MM.1S (cell line): ENCODE results near the gene ROPN1B.

Experiments used
- DNase-seq: peaks from one replicate; pipeline ENCODE4 v3.0.0-alpha.2; 2015
- H2AFZ ChIP-seq: fragments of 300-600 bp; sonication (generic); 2 replicates; pipeline ENCODE4 v1.6.0; 2016; ENCODE audit warnings: antibody characterized with exemption, low read length
- H3F3A ChIP-seq: fragments of 300-600 bp; sonication (generic); 2 replicates; pipeline ENCODE4 v1.6.1; 2016; ENCODE audit warnings: mild to moderate bottlenecking, antibody characterized with exemption, low read length, moderate library complexity, mixed read lengths; ENCODE audit not compliant: insufficient read depth
- H3K27ac ChIP-seq: fragments of 300-600 bp; sonication (generic); 2 replicates; pipeline ENCODE4 v1.5.1; 2016; ENCODE audit warnings: mild to moderate bottlenecking, low read length
- H3K27me3 ChIP-seq: fragments of 300-600 bp; sonication (generic); replicated peaks from 2 replicates; pipeline ENCODE4 v1.6.0; 2016; ENCODE audit warnings: low read length; ENCODE audit not compliant: insufficient read depth
- H3K36me3 ChIP-seq: fragments of 300-600 bp; sonication (generic); replicated peaks from 2 replicates; pipeline ENCODE4 v1.6.1; 2016; ENCODE audit warnings: mild to moderate bottlenecking, low read length, mixed read lengths; ENCODE audit not compliant: insufficient read depth
- H3K4me1 ChIP-seq: fragments of 300-600 bp; sonication (generic); 2 replicates; pipeline ENCODE4 v1.6.1; 2016; ENCODE audit warnings: low read length, mixed read lengths
- H3K4me2 ChIP-seq: fragments of 300-600 bp; sonication (generic); 2 replicates; pipeline ENCODE4 v1.6.0; 2016; ENCODE audit warnings: low read depth, low read length
- H3K4me3 ChIP-seq: fragments of 300-600 bp; sonication (generic); 2 replicates; pipeline ENCODE4 v1.5.1; 2016; ENCODE audit warnings: low read length, mixed read lengths
- H3K79me2 ChIP-seq: fragments of 300-600 bp; sonication (generic); 2 replicates; pipeline ENCODE4 v1.6.1; 2016; ENCODE audit warnings: mixed run types, low read length, mixed read lengths
- H3K9ac ChIP-seq: fragments of 300-600 bp; sonication (generic); 2 replicates; pipeline ENCODE4 v1.6.1; 2016; ENCODE audit warnings: low read length, mixed read lengths
- H3K9me2 ChIP-seq: fragments of 300-600 bp; sonication (generic); replicated peaks from 2 replicates; pipeline ENCODE4 v1.6.1; 2016; ENCODE audit warnings: mild to moderate bottlenecking, low read length, mixed read lengths; ENCODE audit not compliant: insufficient read depth
- H3K9me3 ChIP-seq: fragments of 300-600 bp; sonication (generic); replicated peaks from 2 replicates; pipeline ENCODE4 v1.6.1; 2016; ENCODE audit warnings: mild to moderate bottlenecking, low read length, mixed read lengths; ENCODE audit not compliant: insufficient read depth
- H4K20me1 ChIP-seq: fragments of 300-600 bp; sonication (generic); 2 replicates; pipeline ENCODE4 v1.6.1; 2016; ENCODE audit warnings: mild to moderate bottlenecking, low read length, moderate library complexity, mixed read lengths; ENCODE audit not compliant: insufficient read depth
- EZH2 ChIP-seq: fragments of 300-600 bp; sonication (generic); optimal IDR thresholded peaks from 2 replicates; pipeline ENCODE3; 2017; ENCODE audit warnings: low read depth, mild to moderate bottlenecking, antibody characterized with exemption, low read length, mixed read lengths
- EZH2phosphoT487 ChIP-seq: fragments of 300-600 bp; sonication (generic); IDR thresholded peaks from 2 replicates; pipeline ENCODE4 v1.6.1; 2018; ENCODE audit warnings: antibody characterized with exemption, low read length
- TF ChIP-seq, protein P1 (sequence below): fragments of 300-600 bp; sonication (generic); IDR thresholded peaks from 2 replicates; pipeline ENCODE4 v1.5.1; 2016; ENCODE audit warnings: antibody characterized with exemption, low read length, mixed read lengths

ROPN1B gene

DNA sequence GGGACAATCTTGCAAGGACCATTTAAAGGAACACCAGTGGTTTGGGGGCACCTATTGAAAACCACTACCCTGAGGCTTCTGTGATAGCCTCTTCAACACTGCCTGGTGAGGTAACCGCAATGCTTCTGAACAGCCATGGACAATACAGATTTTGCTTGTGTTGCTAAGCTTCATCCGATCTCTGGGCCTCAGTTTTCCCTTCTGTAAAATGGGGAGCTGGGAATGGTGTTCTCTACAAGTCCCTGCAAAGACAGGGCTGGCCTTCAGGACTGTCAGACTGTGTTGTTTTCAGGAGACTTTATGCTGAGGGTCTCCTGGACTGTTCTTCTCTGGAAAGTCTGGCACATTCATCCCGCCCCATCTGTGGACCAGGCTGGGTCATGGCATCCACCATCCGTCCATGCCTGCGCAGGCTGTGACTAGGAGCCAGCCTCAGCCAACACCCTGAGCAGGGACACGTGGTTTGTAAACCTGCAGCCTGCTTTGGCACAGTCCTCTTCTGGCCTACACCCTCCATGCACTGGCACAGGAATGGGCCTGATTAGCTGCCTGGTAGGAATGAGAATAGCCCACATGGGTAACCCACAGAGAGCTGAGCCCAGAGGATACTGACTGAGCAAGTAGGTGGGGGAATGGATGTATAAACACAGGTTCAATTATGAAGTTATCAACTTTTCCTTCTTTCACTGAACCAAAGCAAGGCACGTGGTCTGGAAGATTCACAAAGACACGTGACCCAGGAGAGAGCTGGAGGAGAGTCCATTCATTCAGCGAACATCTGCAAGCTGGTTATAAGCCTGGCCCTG is 55.3 kb downstream of the ROPN1B start:
- no peaks in the 10 kb centered on the region for H3K36me3 ChIP-seq
- no peak overlapping the region for H3K9ac ChIP-seq
- H3K27ac ChIP-seq: no peak overlapping the region
- H2AFZ ChIP-seq: no peak overlapping the region
- no peak for DNase-seq
- H3K4me1 ChIP-seq: no peaks in the 10 kb centered on the region
- H3K27me3 ChIP-seq: no peaks in the 10 kb centered on the region
- no peak overlapping the region for H3K4me3 ChIP-seq
- no peaks in the 10 kb centered on the region for H4K20me1 ChIP-seq
- no peak overlapping the region for H3K4me2 ChIP-seq
- no peaks in the 10 kb centered on the region for H3K9me3 ChIP-seq
- no peaks in the 10 kb centered on the region for H3F3A ChIP-seq
- TF ChIP-seq EZH2phosphoT487: no peak
- TF ChIP-seq, protein P1, sequence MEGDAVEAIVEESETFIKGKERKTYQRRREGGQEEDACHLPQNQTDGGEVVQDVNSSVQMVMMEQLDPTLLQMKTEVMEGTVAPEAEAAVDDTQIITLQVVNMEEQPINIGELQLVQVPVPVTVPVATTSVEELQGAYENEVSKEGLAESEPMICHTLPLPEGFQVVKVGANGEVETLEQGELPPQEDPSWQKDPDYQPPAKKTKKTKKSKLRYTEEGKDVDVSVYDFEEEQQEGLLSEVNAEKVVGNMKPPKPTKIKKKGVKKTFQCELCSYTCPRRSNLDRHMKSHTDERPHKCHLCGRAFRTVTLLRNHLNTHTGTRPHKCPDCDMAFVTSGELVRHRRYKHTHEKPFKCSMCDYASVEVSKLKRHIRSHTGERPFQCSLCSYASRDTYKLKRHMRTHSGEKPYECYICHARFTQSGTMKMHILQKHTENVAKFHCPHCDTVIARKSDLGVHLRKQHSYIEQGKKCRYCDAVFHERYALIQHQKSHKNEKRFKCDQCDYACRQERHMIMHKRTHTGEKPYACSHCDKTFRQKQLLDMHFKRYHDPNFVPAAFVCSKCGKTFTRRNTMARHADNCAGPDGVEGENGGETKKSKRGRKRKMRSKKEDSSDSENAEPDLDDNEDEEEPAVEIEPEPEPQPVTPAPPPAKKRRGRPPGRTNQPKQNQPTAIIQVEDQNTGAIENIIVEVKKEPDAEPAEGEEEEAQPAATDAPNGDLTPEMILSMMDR: no peak
- no peak for TF ChIP-seq EZH2
- H3K9me2 ChIP-seq: no peaks in the 10 kb centered on the region
- H3K79me2 ChIP-seq: no peaks in the 10 kb centered on the region

DNA sequence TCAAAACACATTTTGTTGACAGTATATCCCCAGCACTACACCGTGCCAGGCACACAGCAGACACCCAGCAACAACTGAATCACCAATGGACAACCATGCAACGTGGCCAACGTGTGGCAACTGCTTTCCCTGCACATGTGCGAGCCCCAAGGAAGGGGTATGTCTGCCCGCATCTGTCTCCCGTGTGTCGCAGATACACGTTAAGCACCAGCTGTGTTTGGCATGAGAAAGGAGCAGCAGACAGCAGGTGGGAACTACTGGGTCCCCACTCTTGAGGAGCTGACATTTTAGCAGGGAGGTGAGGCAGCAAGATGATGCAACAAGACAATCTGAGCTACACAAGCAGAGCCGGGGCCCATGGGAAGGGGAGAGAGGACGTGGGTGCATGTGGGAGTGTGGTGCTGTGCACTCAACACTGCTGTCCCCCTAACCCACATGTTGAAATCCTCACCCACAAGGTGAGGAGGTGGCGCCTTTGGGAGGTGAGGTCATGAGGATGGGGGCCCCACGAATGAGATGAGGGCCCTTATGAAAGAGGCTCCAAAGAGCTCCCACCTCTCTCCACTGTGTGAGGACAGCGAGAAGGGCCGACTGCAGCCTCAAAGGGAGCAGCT is 56.2 kb downstream of the ROPN1B start:
- Histone ChIP-seq H3K27me3 (no peaks in the 10 kb centered on the region), H3K9me3 (no peaks in the 10 kb centered on the region), H3K4me3 (no peak overlapping the region), H2AFZ (no peak overlapping the region), H3K9ac (no peak overlapping the region), H3K9me2 (no peaks in the 10 kb centered on the region), H3K36me3 (no peaks in the 10 kb centered on the region), H3K79me2 (no peaks in the 10 kb centered on the region), H3K4me1 (no peaks in the 10 kb centered on the region), H3F3A (no peaks in the 10 kb centered on the region), H3K27ac (no peak overlapping the region), H3K4me2 (no peak overlapping the region), H4K20me1 (no peaks in the 10 kb centered on the region)
- no peak for DNase-seq
- TF ChIP-seq EZH2 (no peak), EZH2phosphoT487 (no peak)
- TF ChIP-seq, protein P1: no peak

DNA sequence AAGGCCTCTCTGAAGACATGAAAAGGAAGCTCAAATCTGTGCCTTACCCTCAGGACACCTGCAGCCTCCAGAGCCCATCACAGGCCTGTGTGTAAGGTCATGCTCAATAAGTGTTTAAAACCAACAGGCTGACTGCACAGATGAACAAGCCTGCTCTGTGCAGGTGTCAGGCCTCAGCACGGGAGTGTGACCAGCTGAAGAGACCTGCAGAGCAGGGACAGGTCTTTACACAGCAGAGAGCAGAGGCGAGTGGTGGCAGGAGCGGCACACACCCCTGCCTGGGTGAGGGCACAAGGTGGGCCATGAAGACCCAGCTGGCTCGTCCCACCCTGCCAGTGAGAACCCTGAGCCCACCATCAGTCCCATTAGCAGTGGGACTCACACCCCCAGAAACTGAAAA is 56.9 kb downstream of the ROPN1B start:
- H3K4me2 ChIP-seq: no peak overlapping the region

More for the DNA sequence above, 56.9 kb downstream of the ROPN1B start:
- Histone ChIP-seq H3K9me2 (no peaks in the 10 kb centered on the region), H3K9ac (no peak overlapping the region), H3K9me3 (no peaks in the 10 kb centered on the region), H3K4me1 (no peaks in the 10 kb centered on the region), H3K36me3 (no peaks in the 10 kb centered on the region), H4K20me1 (no peaks in the 10 kb centered on the region), H3K79me2 (no peaks in the 10 kb centered on the region), H2AFZ (no peak overlapping the region), H3K27me3 (no peaks in the 10 kb centered on the region), H3K4me3 (no peak overlapping the region), H3F3A (no peaks in the 10 kb centered on the region), H3K27ac (no peak overlapping the region)
- DNase-seq: no peak
- TF ChIP-seq, protein P1: no peak
- TF ChIP-seq EZH2phosphoT487 (no peak), EZH2 (no peak)
